Esophagus squamous epithelium (tissue), 5 donors: ENCODE results near the gene SETD2. TPM values are rescaled to one million over a fixed set of nuclear protein-coding genes. Genes with fewer than 3 reads are reported as not detected.
"Not testable (repeated sequence)": the region's sequence is repeated elsewhere in the genome, so short reads cannot be mapped to it uniquely, and the experiment has no call there.

Experiments
- DNase-seq: peaks from one replicate; lab custom pipeline; 2025; lab: John Stamatoyannopoulos, UW
- H3K27ac ChIP-seq, 4 donors: fragments of 200-600 bp; sonication (generic); one replicate each; pipeline ENCODE4 v1.5.1; 2016 to 2019; ENCODE audit warnings: mild to moderate bottlenecking in 1 of 4
- H3K27me3 ChIP-seq, 4 donors: fragments of 200-600 bp; sonication (generic); 1 replicate in 3 of 4; 2 replicates in 1 of 4; pipeline versions ENCODE4 v1.5.1 to v1.6.0; 2017 to 2021; ENCODE audit warnings: antibody characterized with exemption in 1 of 4
- H3K36me3 ChIP-seq, 3 donors: fragments of 200-600 bp; sonication (generic); one replicate each; pipeline ENCODE4 v1.5.1; 2016 to 2019
- H3K4me1 ChIP-seq, 3 donors: fragments of 200-600 bp; sonication (generic); one replicate each; pipeline ENCODE4 v1.5.1; 2017 to 2019
- H3K4me3 ChIP-seq, 4 donors: fragments of 200-600 bp; sonication (generic); 1 replicate in 3 of 4; 2 replicates in 1 of 4; pipeline ENCODE4 v1.5.1; 2016 to 2019; ENCODE audit warnings: mild to moderate bottlenecking in 2 of 4, moderate library complexity in 1 of 4
- H3K9me3 ChIP-seq, 3 donors: fragments of 200-600 bp; sonication (generic); one replicate each; pipeline ENCODE4 v1.5.1; 2016 to 2019
- POLR2A ChIP-seq, 4 donors: fragments of 450-650 bp; IDR thresholded peaks; one replicate each; pipeline ENCODE4 v1.6.1; 2017; ENCODE audit warnings: antibody characterized with exemption in 4 of 4, mild to moderate bottlenecking in 4 of 4, moderate library complexity in 3 of 4
- WGBS, 2 donors: methylation state at CpG; one replicate each; pipeline ENCODE4 v1.1.5; 2018; 5-methylcytosine and 5-hydroxymethylcytosine counted together
- intact Hi-C: fragments of 100-400 bp; cut with DNase I; formaldehyde crosslinking; loops from one replicate; pipeline ENCODE4 v1.15.0; 2022
- total RNA-seq, 4 donors: library from RNA; depleted of rRNA; stranded (reverse); fragments of >200 nt; gene quantifications; one replicate each; pipeline ENCODE4 v1.1.0, GENCODE V29; 2016
- TF ChIP-seq, protein P1 (sequence below), 6 experiments: fragments of 450-650 bp in 4 of 6; fragments of 200-600 bp in 2 of 6; sonication (generic) in 2 of 6; IDR thresholded peaks; one replicate each; pipeline ENCODE4 v1.5.1; 2016 to 2019; ENCODE audit warnings: antibody characterized with exemption in 6 of 6, mild to moderate bottlenecking in 4 of 6, moderate library complexity in 4 of 6
- donor health status: DM: yes; HTN: yes; CAD: no.

SETD2 gene
- total RNA-seq, 4 donors from 2014 or later: 24.3 to 59.5 (median 30.1) TPM

GRCh38 chr3:47121409-47121808 is 42.5 kb downstream of the SETD2 start:
- intact Hi-C loops: no loop called here
- H3K4me1 ChIP-seq: no peaks in the 10 kb centered on the region

GRCh38 chr3:47120138-47120537 is 43.8 kb downstream of the SETD2 start:
- Histone ChIP-seq H3K4me3 (no peak overlapping the region), H3K27ac (no peak overlapping the region), H3K9me3 (no peaks in the 10 kb centered on the region), H3K4me1 (no peaks in the 10 kb centered on the region), H3K27me3 (no peaks in the 10 kb centered on the region), H3K36me3 (peaks cover 0 to 92% (median 8%) of the 10 kb centered on the region in 3 donors)
- no peak for DNase-seq
- intact Hi-C loops: no loop called here
- WGBS, 2 donors: 95 to 100% methylated on average over 1 of the region's 1 CpG
- TF ChIP-seq POLR2A (IDR thresholded peaks at IDR 0.05): no peak
- TF ChIP-seq, protein P1, sequence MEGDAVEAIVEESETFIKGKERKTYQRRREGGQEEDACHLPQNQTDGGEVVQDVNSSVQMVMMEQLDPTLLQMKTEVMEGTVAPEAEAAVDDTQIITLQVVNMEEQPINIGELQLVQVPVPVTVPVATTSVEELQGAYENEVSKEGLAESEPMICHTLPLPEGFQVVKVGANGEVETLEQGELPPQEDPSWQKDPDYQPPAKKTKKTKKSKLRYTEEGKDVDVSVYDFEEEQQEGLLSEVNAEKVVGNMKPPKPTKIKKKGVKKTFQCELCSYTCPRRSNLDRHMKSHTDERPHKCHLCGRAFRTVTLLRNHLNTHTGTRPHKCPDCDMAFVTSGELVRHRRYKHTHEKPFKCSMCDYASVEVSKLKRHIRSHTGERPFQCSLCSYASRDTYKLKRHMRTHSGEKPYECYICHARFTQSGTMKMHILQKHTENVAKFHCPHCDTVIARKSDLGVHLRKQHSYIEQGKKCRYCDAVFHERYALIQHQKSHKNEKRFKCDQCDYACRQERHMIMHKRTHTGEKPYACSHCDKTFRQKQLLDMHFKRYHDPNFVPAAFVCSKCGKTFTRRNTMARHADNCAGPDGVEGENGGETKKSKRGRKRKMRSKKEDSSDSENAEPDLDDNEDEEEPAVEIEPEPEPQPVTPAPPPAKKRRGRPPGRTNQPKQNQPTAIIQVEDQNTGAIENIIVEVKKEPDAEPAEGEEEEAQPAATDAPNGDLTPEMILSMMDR (IDR thresholded peaks at IDR 0.05): no peak

More at GRCh38 chr3:47121409-47121808, 42.5 kb downstream of the SETD2 start:
- Histone ChIP-seq H3K27me3 (no peaks in the 10 kb centered on the region), H3K36me3 (peaks cover 0 to 83% (median 8%) of the 10 kb centered on the region in 3 donors), H3K9me3 (no peaks in the 10 kb centered on the region), H3K4me3 (no peak overlapping the region), H3K27ac (no peak overlapping the region)
- TF ChIP-seq POLR2A (IDR thresholded peaks at IDR 0.05): no peak
- TF ChIP-seq, protein P1 (IDR thresholded peaks at IDR 0.05): no peak
- WGBS, 2 donors: 84 to 95% methylated on average over 3 of the region's 3 CpGs
- DNase-seq: no peak

- DNase-seq, intact Hi-C loops, H3K27ac ChIP-seq, H3K4me1 ChIP-seq, H3K27me3 ChIP-seq, H3K9me3 ChIP-seq, H3K4me3 ChIP-seq: not testable (repeated sequence)
- peaks cover 0 to 94% (median 10%) of the 10 kb centered on the region in 3 donors for H3K36me3 ChIP-seq
- 86 to 87% methylated on average over 5 of the region's 5 CpGs for WGBS, 2 donors
Measured at GRCh38 chr3:47119387-47119786, 44.5 kb downstream of the SETD2 start.

DNA sequence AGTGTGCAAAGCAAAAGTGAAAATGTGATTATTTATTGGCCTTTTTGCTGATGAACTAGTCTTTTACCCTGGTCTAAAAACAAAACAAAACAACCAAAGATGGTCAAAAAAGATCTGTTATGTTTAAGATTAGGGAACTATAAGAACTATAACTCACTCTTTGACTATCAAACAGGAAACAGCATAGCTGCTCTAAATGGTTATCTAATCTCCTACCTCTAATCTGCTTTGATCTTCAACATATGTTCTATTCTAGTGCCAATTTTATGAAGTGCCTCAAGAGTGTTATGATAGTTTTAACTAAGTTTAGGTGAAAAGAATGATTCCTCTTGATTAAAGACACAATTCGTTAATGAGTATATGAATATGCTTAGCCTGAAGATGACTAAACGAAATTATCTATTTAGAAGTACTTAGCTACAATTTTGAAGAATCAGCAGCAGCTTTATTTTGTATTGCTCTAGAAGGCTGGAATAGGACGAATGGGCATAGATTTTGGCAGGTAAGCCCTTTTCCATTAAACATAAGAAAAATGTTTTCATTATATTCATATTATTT is 46.0 kb downstream of the SETD2 start:
- TF ChIP-seq, protein P1 (IDR thresholded peaks at IDR 0.05): no peak
- no peak for TF ChIP-seq POLR2A (IDR thresholded peaks at IDR 0.05)
- H3K4me1 ChIP-seq: no peaks in the 10 kb centered on the region
- peaks cover 0 to 94% (median 10%) of the 10 kb centered on the region in 3 donors for H3K36me3 ChIP-seq
- H3K4me3 ChIP-seq: no peak overlapping the region
- no peak overlapping the region for H3K27ac ChIP-seq
- H3K27me3 ChIP-seq: no peaks in the 10 kb centered on the region
- no peak for DNase-seq
- intact Hi-C loops: no loop called here
- no peaks in the 10 kb centered on the region for H3K9me3 ChIP-seq
- WGBS, 2 donors: 67 to 68% methylated on average over 3 of the region's 3 CpGs

- intact Hi-C loops, DNase-seq: not testable (repeated sequence)
- H3K36me3 ChIP-seq: peaks cover 0 to 93% (median 16%) of the 10 kb centered on the region in 3 donors
Measured at GRCh38 chr3:47115524-47115923, 48.4 kb downstream of the SETD2 start.

GRCh38 chr3:47113669-47114365 is 50.1 kb downstream of the SETD2 start:
- DNase-seq: no peak
- no peaks in the 10 kb centered on the region for H3K4me1 ChIP-seq
- 78 to 87% methylated on average over 5 of the region's 5 CpGs for WGBS, 2 donors
- intact Hi-C loops: no loop called here
- TF ChIP-seq, protein P1 (IDR thresholded peaks at IDR 0.05): no peak
- TF ChIP-seq POLR2A (IDR thresholded peaks at IDR 0.05): no peak
- peaks cover 0 to 94% (median 16%) of the 10 kb centered on the region in 3 donors for H3K36me3 ChIP-seq
- no peak overlapping the region for H3K4me3 ChIP-seq
- H3K27ac ChIP-seq: peak overlapping the region in 1 of 4 donors; percentile 0
- H3K9me3 ChIP-seq: no peaks in the 10 kb centered on the region
- H3K27me3 ChIP-seq: no peaks in the 10 kb centered on the region

More at GRCh38 chr3:47115524-47115923, 48.4 kb downstream of the SETD2 start:
- H3K4me1 ChIP-seq, H3K27me3 ChIP-seq, H3K4me3 ChIP-seq, H3K27ac ChIP-seq, H3K9me3 ChIP-seq: not testable (repeated sequence)
- 98 to 100% methylated on average over 2 of the region's 2 CpGs for WGBS, 2 donors
